Hepatocyte (in vitro differentiated cells): ENCODE data around the gene SCPEP1.

Experiments
- CTCF ChIP-seq: fragments of 200-600 bp; sonication (generic); IDR thresholded peaks from 2 replicates; pipeline ENCODE4 v1.5.1; 2016; ENCODE audit warnings: antibody characterized with exemption, mild to moderate bottlenecking; ENCODE audit not compliant: poor library complexity
- EZH2 ChIP-seq: fragments of 200-600 bp; sonication (generic); IDR thresholded peaks from 2 replicates; pipeline ENCODE4 v1.6.1; 2016; ENCODE audit warnings: antibody characterized with exemption, mild to moderate bottlenecking, borderline replicate concordance
- EZH2phosphoT487 ChIP-seq: fragments of 200-600 bp; sonication (generic); IDR thresholded peaks from one replicate; pipeline ENCODE4 v1.6.1; 2018; ENCODE audit warnings: antibody characterized with exemption, mild to moderate bottlenecking, low read depth, moderate library complexity; ENCODE audit not compliant: unreplicated experiment, severe bottlenecking

- TF ChIP-seq EZH2 (no peak), CTCF (no peak), EZH2phosphoT487 (no peak)
These were observed 65.3 kb downstream of the SCPEP1 start for GRCh38 chr17:57043276-57043675.
